Neural cell (in vitro differentiated cells): ENCODE data around the gene SPAAR.

Source experiments
- CTCF ChIP-seq: fragments of 450-650 bp; IDR thresholded peaks from 2 replicates; pipeline ENCODE4 v1.5.1; 2014; ENCODE audit warnings: antibody characterized with exemption, mild to moderate bottlenecking, moderate library complexity; ENCODE audit not compliant: poor library complexity, severe bottlenecking
- POLR2AphosphoS5 ChIP-seq: IDR thresholded peaks from 2 replicates; pipeline ENCODE4 v1.6.1; 2012

DNA sequence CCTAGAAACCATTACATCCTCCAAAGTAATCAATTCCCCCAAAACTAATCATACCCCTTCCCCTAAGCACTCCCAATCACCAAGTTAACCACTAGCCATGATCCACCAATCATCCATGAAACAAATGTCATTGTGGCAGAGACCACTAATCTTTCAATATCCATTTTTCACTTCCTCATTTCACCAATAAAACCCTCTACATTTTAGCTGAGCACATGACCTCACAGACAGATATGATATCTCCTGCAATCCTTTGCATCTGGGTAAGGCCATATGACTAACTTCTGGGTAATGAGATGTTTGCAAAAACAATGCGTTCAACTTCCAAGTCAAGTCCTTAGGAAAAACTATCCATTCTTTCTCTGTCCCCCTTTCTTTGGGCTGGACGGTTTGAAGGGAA lies 27.9 kb downstream of the SPAAR start:
- no peak for TF ChIP-seq CTCF
- no peak for TF ChIP-seq POLR2AphosphoS5
